ENCODE measurements around the gene PCDHGC3.

PCDHGC3 gene

DNA sequence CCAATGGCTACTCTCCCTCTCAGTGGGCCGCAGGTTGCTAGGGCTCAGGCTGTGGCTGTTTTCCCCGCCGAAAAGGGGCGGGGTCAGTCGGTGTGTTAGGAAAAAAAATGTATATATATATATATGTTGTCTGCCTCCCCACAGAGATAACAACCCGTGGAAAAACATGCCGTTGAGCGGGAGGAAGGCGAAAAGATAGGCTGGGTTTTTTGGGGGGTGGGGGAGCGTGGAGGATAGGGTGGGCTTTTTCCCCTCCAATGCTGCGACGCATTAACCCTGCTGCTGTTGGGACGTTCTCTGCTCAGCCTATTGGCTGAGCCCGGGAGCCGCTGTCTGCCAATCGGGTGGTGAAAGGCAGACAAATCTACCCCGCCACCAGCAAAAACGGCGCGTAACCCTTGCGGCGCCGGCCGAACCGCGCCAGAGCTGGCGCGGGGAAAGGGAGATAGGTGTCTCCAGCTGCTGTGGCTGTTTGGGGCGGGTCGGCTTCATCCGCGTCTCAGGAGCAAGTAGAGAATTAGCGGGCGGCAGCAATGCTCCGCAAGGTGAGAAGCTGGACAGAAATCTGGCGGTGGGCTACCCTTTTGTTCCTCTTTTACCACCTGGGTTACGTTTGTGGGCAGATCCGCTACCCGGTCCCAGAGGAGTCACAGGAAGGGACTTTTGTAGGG, 9.0 kb downstream of the PCDHGC3 start, which contains the start of gene PCDHGC4:
TSS of gene PCDHGC4 (plus strand) at position 390 of the 671 bp plus-strand sequence. CDS start at position 534, 144 bp downstream.
- in situ Hi-C loops (cut with HindIII; ENCODE audit: low sequenced_read_pairs): no loop called here

GRCh38 chr5:141485321-141486055, 9.7 kb downstream of the PCDHGC3 start:
- in situ Hi-C loops (cut with HindIII; ENCODE audit: low sequenced_read_pairs): no loop called here

- in situ Hi-C loops (cut with HindIII; ENCODE audit: low sequenced_read_pairs): no loop called here
Observed at GRCh38 chr5:141486091-141486490, 10.3 kb downstream of the PCDHGC3 start.

GRCh38 chr5:141487131-141487530, 11.4 kb downstream of the PCDHGC3 start:
- in situ Hi-C loops (cut with HindIII; ENCODE audit: low sequenced_read_pairs): no loop called here

GRCh38 chr5:141488591-141489561, 13.1 kb downstream of the PCDHGC3 start, which contains the start of gene PCDHGC5:
Gene PCDHGC5 (plus strand): TSS chr5:141489081. CDS start chr5:141489241, 160 bp downstream.
- in situ Hi-C loops (cut with HindIII; ENCODE audit: low sequenced_read_pairs): no loop called here

- in situ Hi-C loops (cut with HindIII; ENCODE audit: low sequenced_read_pairs): no loop called here
Observed at GRCh38 chr5:141489841-141490240, 14.1 kb downstream of the PCDHGC3 start.

GRCh38 chr5:141490271-141490670, 14.5 kb downstream of the PCDHGC3 start:
- in situ Hi-C loops (cut with HindIII; ENCODE audit: low sequenced_read_pairs): no loop called here

GRCh38 chr5:141490771-141491170, 15.0 kb downstream of the PCDHGC3 start:
- in situ Hi-C loops (cut with HindIII; ENCODE audit: low sequenced_read_pairs): no loop called here

DNA sequence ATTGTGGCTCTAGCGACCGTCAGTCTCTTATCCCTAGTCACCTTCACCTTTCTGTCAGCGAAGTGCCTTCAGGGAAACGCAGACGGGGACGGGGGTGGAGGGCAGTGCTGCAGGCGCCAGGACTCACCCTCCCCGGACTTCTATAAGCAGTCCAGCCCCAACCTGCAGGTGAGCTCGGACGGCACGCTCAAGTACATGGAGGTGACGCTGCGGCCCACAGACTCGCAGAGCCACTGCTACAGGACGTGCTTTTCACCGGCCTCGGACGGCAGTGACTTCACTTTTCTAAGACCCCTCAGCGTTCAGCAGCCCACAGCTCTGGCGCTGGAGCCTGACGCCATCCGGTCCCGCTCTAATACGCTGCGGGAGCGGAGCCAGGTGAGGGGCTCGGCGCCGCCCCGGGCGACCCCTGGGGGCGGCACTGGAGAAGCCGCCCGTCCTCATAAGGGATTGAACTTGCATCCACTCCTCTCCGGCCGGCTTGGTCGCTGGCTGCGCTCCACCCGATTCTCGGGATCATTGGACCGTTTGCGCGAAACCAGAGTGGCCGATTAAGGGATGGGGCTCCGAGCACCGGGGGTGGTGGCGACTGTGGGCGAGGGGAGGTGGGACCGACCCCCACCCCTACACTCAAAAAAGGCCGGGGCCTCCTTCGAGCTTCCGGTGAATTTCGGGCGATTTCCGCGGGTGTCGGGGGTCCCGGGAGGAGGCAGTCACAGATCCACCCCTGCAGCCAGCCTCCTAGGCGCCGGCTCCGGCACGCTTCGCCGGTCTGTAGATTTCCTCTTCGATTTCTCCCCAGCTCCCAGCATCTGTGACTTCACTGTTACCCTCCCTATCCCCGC, 15.8 kb downstream of the PCDHGC3 start:
- in situ Hi-C loops (cut with HindIII; ENCODE audit: low sequenced_read_pairs): no loop called here

DNA sequence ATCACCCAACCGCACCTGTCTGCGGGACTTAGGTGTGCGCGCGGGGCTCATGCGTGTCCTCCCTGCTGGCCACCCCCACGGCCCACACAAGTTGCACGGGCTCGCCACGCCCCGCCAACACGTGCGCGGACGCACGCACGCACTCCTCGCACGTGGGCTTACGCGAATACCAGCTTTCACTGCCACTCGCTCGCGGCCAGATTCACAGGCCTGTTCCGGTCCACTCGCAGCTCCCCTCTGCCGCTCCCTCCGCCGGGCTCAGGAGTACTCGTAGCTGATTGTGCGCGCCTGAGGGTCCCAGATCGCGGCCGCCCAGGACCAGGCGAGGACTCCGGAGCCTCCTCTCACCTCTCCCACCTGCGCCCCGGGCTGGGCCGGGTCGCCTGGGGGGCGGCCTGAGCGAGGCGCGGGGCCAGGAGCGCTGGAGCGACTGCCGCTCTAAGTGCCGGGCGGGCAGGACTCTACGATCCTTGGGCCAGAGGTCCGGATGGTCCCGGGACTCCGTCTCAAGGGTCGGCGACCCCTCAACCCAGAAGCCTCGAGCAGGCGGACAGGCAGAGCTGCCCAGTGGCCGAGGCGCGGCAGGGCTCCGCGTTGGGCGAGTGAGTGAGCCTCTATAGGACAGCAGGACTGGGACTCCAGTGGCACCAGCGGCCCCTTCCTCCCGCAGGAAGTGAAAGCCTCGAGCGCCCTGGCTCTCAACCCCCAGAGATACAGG, 16.6 kb downstream of the PCDHGC3 start:
- in situ Hi-C loops (cut with HindIII; ENCODE audit: low sequenced_read_pairs): no loop called here

DNA sequence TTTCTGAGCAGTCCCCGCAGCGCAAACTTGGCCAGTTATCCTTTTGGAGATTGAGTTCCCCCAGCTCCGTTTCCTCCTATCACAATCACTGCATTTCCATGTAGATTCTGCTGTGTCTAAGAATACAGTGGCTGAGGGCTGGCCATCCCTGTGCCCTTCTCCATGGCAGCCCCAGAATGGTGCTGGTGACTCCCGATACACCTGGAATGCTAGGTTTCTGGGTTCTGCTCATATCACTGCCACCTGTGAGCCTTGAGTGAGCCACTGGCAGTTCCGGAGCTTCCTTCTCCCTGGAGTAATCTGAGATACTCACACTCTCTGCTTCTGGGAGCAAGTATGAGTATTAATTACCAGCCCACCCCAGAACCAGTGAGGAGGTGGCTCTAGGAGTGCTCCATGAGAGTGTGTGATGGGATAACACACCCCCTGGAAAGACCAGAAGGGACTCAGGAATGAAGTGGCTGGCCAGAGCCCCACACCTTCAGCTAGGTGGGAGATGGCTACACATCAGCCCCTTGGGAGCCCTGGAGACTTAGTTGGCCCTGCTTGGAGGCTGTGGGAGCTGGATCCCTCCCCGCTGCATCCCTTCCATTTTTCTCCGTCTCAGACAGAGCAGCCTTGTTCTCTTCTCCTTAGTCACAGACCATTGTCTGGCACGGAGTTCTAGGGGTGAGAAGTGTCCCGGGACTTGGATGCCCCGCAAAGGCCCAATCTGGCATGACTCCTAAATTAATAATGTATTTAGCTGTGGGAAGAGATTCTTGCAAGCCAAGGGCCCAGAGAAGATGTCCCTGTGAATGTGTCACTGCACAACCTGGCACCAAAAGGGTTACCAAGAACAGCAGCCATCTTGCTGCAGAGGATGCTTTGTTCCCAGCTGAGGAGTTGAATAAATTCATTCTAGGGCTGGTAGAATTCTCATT, 18.0 kb downstream of the PCDHGC3 start:
- in situ Hi-C loops (cut with HindIII; ENCODE audit: low sequenced_read_pairs): no loop called here

- in situ Hi-C loops (cut with HindIII; ENCODE audit: low sequenced_read_pairs): no loop called here
Observed at GRCh38 chr5:141494761-141495452, 19.1 kb downstream of the PCDHGC3 start.

DNA sequence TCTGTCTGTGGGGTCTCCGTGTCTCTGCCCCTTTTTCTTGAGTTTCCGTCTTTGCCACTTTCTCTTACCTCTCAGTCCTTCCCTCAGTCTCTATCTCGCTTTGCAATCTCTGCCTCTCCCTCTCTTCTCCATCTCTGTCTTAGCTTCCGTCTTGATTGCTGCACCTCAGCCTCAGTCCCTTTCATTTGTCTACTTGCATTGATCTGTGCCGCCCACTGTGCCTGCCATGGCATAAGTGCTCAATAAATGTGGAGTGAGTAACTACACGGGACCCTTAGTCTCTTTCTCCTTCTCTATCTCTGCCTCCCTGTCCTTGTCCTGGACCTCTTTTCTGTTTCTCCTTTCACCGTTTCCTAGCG, 19.7 kb downstream of the PCDHGC3 start:
- in situ Hi-C loops (cut with HindIII; ENCODE audit: low sequenced_read_pairs): no loop called here

- in situ Hi-C loops (cut with HindIII; ENCODE audit: low sequenced_read_pairs): no loop called here
Observed at GRCh38 chr5:141496038-141496437, 20.3 kb downstream of the PCDHGC3 start.

- in situ Hi-C loops (cut with HindIII; ENCODE audit: low sequenced_read_pairs): loop anchor here (25.0 kb wide), 1 partner anchor 164 kb away; the partner anchor contains the start of genes PCDHGA1, PCDHGA2 and PCDHGA3
Observed at GRCh38 chr5:141501761-141502160, 26.0 kb downstream of the PCDHGC3 start.

GRCh38 chr5:141503681-141504080, 27.9 kb downstream of the PCDHGC3 start:
- in situ Hi-C loops (cut with HindIII; ENCODE audit: low sequenced_read_pairs): loop anchor here (25.0 kb wide), 1 partner anchor 166 kb away; the partner anchor contains the start of genes PCDHGA1, PCDHGA2 and PCDHGA3

DNA sequence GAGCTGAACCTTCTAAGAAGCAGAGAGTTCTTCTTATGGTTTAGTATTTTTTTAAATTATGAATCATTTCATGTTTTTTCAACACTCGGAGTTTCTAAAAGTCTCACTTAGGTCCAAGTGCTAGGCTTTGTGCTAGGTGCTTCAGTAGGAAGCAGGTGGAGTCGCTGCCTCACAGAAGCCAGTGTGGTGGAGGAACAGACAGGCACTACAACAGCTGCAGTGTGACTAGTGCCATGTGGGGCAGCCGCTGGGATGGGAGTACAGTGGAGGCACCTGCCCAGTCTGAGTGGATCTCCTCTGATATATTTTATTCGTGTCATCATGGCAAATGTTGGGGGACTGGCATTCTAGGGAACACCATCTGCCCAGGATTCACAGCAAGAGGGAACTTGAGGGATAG, 28.4 kb downstream of the PCDHGC3 start:
- in situ Hi-C loops (cut with HindIII; ENCODE audit: low sequenced_read_pairs): loop anchor here (25.0 kb wide), 1 partner anchor 167 kb away; the partner anchor contains the start of genes PCDHGA1, PCDHGA2 and PCDHGA3

All from DLD1 (cell line).